NCI-H187 treated with DMSO at 0.1 percent for 48 hours (cell line): ENCODE measurements around the gene TMEM132A.

ENCODE experiments used
- DNase-seq: peaks from one replicate; lab custom pipeline; 2025; lab: John Stamatoyannopoulos, UW

The TMEM132A gene

GRCh38 chr11:60937144-60937527 lies 12.9 kb downstream of the TMEM132A start:
- DNase-seq, result no peak

GRCh38 chr11:60937811-60938210 lies 13.6 kb downstream of the TMEM132A start:
- DNase-seq, result no peak

GRCh38 chr11:60938500-60938899 lies 14.2 kb downstream of the TMEM132A start:
- no peak for DNase-seq

- DNase-seq, result no peak
Measured at GRCh38 chr11:60939301-60939700, 15.0 kb downstream of the TMEM132A start.

- DNase-seq, result no peak
Measured at GRCh38 chr11:60939855-60940254, 15.6 kb downstream of the TMEM132A start.

GRCh38 chr11:60941371-60942119 lies 17.3 kb downstream of the TMEM132A start:
- DNase-seq, result no peak

GRCh38 chr11:60942219-60942618 lies 18.0 kb downstream of the TMEM132A start:
- no peak for DNase-seq

- DNase-seq, result peak; percentile 18
Measured at GRCh38 chr11:60942970-60943565, 18.8 kb downstream of the TMEM132A start.

GRCh38 chr11:60944490-60945294 lies 20.4 kb downstream of the TMEM132A start:
- no peak for DNase-seq

GRCh38 chr11:60945295-60945667 lies 21.0 kb downstream of the TMEM132A start:
- DNase-seq, result no peak

GRCh38 chr11:60946601-60947264 lies 22.5 kb downstream of the TMEM132A start:
- no peak for DNase-seq

GRCh38 chr11:60947700-60948099 lies 23.4 kb downstream of the TMEM132A start:
- DNase-seq, result no peak

GRCh38 chr11:60948250-60948649 lies 24.0 kb downstream of the TMEM132A start:
- DNase-seq, result no peak

- DNase-seq, result no peak
Measured at GRCh38 chr11:60950024-60950423, 25.8 kb downstream of the TMEM132A start.

GRCh38 chr11:60950933-60951605 lies 26.8 kb downstream of the TMEM132A start:
- no peak for DNase-seq

- no peak for DNase-seq
Measured at GRCh38 chr11:60951606-60951903, 27.3 kb downstream of the TMEM132A start.

- DNase-seq, result no peak
Measured at GRCh38 chr11:60951904-60952741, 27.9 kb downstream of the TMEM132A start, which contains the start of gene SLC15A3. TSS of gene SLC15A3 (minus strand) at chr11:60952176. CDS start at chr11:60951551, 625 bp downstream.

GRCh38 chr11:60952742-60953170 lies 28.5 kb downstream of the TMEM132A start:
- DNase-seq, result no peak

GRCh38 chr11:60953781-60954180 lies 29.5 kb downstream of the TMEM132A start:
- no peak for DNase-seq

- DNase-seq, result no peak
Measured at GRCh38 chr11:60954421-60954820, 30.2 kb downstream of the TMEM132A start.

GRCh38 chr11:60955571-60955970 lies 31.3 kb downstream of the TMEM132A start:
- peak; percentile 34 for DNase-seq
